HepG2 (cell line): ENCODE results near the gene RRM2. TPM values are rescaled to one million over a fixed set of nuclear protein-coding genes. Genes with fewer than 3 reads are reported as not detected.
A peak's percentile ranks its signal among the peaks of the same experiment; 100 is the strongest.

ENCODE experiments used
- ATF5 ChIP-seq: sonication (generic); formaldehyde crosslinking; IDR thresholded peaks from 2 replicates; pipeline ENCODE4 v1.4.0; 2020; ENCODE audit warnings: mild to moderate bottlenecking, low read depth, missing genetic modification reagents
- CHD4 ChIP-seq: fragments of 200-600 bp; sonication (generic); IDR thresholded peaks from 2 replicates; pipeline ENCODE4 v1.7.0; 2017; ENCODE audit warnings: mild to moderate bottlenecking, low read length, borderline replicate concordance
- FLYWCH1 ChIP-seq: sonication (generic); formaldehyde crosslinking; IDR thresholded peaks from 2 replicates; pipeline ENCODE4 v1.8.1; 2023; ENCODE audit warnings: mild to moderate bottlenecking, missing genetic modification reagents
- KDM5B ChIP-seq: sonication (generic); formaldehyde crosslinking; IDR thresholded peaks from 2 replicates; pipeline ENCODE4 v1.4.0; 2020; ENCODE audit warnings: missing genetic modification reagents, mild to moderate bottlenecking, borderline replicate concordance
- MTF1 ChIP-seq: sonication (generic); formaldehyde crosslinking; IDR thresholded peaks from 2 replicates; pipeline ENCODE4 v1.5.0; 2020; ENCODE audit warnings: missing genetic modification reagents
- NR0B2 ChIP-seq: sonication (generic); formaldehyde crosslinking; IDR thresholded peaks from 2 replicates; pipeline ENCODE4 v1.4.0; 2020; ENCODE audit warnings: mild to moderate bottlenecking, missing genetic modification reagents
- PHF20 ChIP-seq: sonication (generic); formaldehyde crosslinking; IDR thresholded peaks from 2 replicates; pipeline ENCODE4 v1.5.0; 2020; ENCODE audit warnings: mild to moderate bottlenecking, missing genetic modification reagents
- RARG ChIP-seq: sonication (generic); formaldehyde crosslinking; IDR thresholded peaks from 2 replicates; pipeline ENCODE4 v1.4.0; 2020; ENCODE audit warnings: low read depth, mild to moderate bottlenecking, missing genetic modification reagents
- SOX5 ChIP-seq: IDR thresholded peaks from 2 replicates; pipeline ENCODE4 v1.6.1; 2016; ENCODE audit warnings: borderline replicate concordance
- SP1 ChIP-seq, 2 experiments: fragments of 450-650 bp in 1 of 2; sonication (generic) in 1 of 2; formaldehyde crosslinking in 1 of 2; IDR thresholded peaks; 2 replicates each; pipeline versions ENCODE4 v1.4.0 to v1.6.1; 2016 to 2020; ENCODE audit warnings: missing genetic modification reagents in 1 of 2
- ZBTB33 ChIP-seq: sonication (generic); formaldehyde crosslinking; IDR thresholded peaks from 2 replicates; pipeline ENCODE4 v1.4.0; 2020; ENCODE audit warnings: missing genetic modification reagents
- ZFAT ChIP-seq: sonication (generic); formaldehyde crosslinking; conservative IDR thresholded peaks from 2 replicates; pipeline ENCODE4 v1.8.1; 2023; ENCODE audit warnings: missing genetic modification reagents, inconsistent platforms
- ZNF121 ChIP-seq: sonication (generic); formaldehyde crosslinking; IDR thresholded peaks from 2 replicates; pipeline ENCODE4 v1.5.0; 2020; ENCODE audit warnings: mild to moderate bottlenecking, missing genetic modification reagents
- ZNF460 ChIP-seq: sonication (generic); formaldehyde crosslinking; IDR thresholded peaks from 2 replicates; pipeline ENCODE4 v1.5.1; 2020; ENCODE audit warnings: missing genetic modification reagents, mild to moderate bottlenecking, borderline replicate concordance
- ZNF816 ChIP-seq: sonication (generic); formaldehyde crosslinking; IDR thresholded peaks from 2 replicates; pipeline ENCODE4 v1.8.0; 2022; ENCODE audit warnings: missing genetic modification reagents, mild to moderate bottlenecking, borderline replicate concordance
- polyA plus RNA-seq, 8 experiments: library from polyadenylated mRNA; depleted of rRNA in 3 of 8; stranded (reverse) in 7 of 8; unstranded in 1 of 8; fragments of >200 nt; fragmentation: Illumina TruSeq in 4 of 8; extraction: Trizol in 4 of 8; gene quantifications; 2 replicates each; pipeline versions ENCODE4 v1.2.1 to v1.2.3, GENCODE V29; 2011 to 2016; ENCODE audit warnings: low read depth in 4 of 8, missing spikeins in 1 of 8, mixed read lengths in 1 of 8; ENCODE audit not compliant: insufficient read depth in 1 of 8
- total RNA-seq, 5 experiments: library from RNA; depleted of rRNA; stranded (reverse); fragments of >200 nt; fragmentation: Illumina TruSeq; extraction: Trizol; gene quantifications; 2 replicates each; pipeline ENCODE4 v1.2.3, GENCODE V29; 2016; ENCODE audit warnings: low read depth in 1 of 5
- TF ChIP-seq, protein P1 (sequence below): sonication (generic); formaldehyde crosslinking; IDR thresholded peaks from 2 replicates; pipeline ENCODE4 v1.5.1; 2020; ENCODE audit warnings: mild to moderate bottlenecking, missing genetic modification reagents, borderline replicate concordance
- TF ChIP-seq, protein P2 (sequence below): sonication (generic); formaldehyde crosslinking; conservative IDR thresholded peaks from 2 replicates; pipeline ENCODE4 v1.8.0; 2022; ENCODE audit warnings: mild to moderate bottlenecking, moderate library complexity, missing genetic modification reagents

Gene RRM2
- total and polyA plus RNA-seq, 2 of the 13 experiments (the other 11 are each of a cell fraction or from before 2014, with no cell fraction given) = 31.3 to 150 TPM

DNA sequence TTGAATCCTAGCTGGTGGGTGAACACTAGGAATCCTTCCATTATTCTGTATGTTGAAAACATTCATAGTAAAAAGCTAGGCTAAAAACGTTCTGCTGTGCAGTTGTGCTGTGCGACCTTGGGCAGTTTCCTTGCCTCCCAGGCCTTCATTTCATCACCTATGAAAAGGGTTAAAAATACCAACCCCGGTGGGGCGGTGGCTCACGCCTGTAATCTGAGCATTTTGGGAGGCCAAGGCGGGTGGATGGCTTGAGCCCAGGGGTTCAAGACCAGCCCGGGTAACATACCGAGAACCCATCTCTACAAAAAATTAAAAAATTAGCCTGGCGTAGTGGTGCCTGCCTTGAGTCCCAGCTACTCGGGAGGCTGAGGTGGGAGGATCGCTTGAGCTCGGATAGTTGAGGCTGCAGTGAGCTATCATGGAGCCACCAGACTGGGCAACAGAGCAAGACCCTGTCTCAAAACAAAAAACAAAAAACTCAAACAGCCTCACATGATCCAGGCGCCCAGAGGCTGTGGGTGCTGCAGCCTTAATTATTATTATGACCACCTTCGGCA lies 2.9 kb upstream of the RRM2 start (continued):
- TF ChIP-seq ZBTB33 (CRISPR knock-in tag) = no peak
- TF ChIP-seq NR0B2 = no peak
- TF ChIP-seq KDM5B (CRISPR knock-in tag) = no peak
- TF ChIP-seq ATF5 (CRISPR knock-in tag) = no peak
- TF ChIP-seq CHD4 = peak; percentile 82
- no peak for TF ChIP-seq FLYWCH1 (CRISPR knock-in tag)
- TF ChIP-seq, protein P1, sequence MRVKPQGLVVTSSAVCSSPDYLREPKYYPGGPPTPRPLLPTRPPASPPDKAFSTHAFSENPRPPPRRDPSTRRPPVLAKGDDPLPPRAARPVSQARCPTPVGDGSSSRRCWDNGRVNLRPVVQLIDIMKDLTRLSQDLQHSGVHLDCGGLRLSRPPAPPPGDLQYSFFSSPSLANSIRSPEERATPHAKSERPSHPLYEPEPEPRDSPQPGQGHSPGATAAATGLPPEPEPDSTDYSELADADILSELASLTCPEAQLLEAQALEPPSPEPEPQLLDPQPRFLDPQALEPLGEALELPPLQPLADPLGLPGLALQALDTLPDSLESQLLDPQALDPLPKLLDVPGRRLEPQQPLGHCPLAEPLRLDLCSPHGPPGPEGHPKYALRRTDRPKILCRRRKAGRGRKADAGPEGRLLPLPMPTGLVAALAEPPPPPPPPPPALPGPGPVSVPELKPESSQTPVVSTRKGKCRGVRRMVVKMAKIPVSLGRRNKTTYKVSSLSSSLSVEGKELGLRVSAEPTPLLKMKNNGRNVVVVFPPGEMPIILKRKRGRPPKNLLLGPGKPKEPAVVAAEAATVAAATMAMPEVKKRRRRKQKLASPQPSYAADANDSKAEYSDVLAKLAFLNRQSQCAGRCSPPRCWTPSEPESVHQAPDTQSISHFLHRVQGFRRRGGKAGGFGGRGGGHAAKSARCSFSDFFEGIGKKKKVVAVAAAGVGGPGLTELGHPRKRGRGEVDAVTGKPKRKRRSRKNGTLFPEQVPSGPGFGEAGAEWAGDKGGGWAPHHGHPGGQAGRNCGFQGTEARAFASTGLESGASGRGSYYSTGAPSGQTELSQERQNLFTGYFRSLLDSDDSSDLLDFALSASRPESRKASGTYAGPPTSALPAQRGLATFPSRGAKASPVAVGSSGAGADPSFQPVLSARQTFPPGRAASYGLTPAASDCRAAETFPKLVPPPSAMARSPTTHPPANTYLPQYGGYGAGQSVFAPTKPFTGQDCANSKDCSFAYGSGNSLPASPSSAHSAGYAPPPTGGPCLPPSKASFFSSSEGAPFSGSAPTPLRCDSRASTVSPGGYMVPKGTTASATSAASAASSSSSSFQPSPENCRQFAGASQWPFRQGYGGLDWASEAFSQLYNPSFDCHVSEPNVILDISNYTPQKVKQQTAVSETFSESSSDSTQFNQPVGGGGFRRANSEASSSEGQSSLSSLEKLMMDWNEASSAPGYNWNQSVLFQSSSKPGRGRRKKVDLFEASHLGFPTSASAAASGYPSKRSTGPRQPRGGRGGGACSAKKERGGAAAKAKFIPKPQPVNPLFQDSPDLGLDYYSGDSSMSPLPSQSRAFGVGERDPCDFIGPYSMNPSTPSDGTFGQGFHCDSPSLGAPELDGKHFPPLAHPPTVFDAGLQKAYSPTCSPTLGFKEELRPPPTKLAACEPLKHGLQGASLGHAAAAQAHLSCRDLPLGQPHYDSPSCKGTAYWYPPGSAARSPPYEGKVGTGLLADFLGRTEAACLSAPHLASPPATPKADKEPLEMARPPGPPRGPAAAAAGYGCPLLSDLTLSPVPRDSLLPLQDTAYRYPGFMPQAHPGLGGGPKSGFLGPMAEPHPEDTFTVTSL (CRISPR knock-in tag) = no peak
- TF ChIP-seq ZFAT (CRISPR knock-in tag) = no peak
- no peak for TF ChIP-seq MTF1 (CRISPR knock-in tag)
- TF ChIP-seq RARG (CRISPR knock-in tag) = no peak; the same call in 1 of the 2 replicates
- peak; percentile 100 for TF ChIP-seq ZNF121
- TF ChIP-seq PHF20 (CRISPR knock-in tag) = no peak
- TF ChIP-seq, protein P2, sequence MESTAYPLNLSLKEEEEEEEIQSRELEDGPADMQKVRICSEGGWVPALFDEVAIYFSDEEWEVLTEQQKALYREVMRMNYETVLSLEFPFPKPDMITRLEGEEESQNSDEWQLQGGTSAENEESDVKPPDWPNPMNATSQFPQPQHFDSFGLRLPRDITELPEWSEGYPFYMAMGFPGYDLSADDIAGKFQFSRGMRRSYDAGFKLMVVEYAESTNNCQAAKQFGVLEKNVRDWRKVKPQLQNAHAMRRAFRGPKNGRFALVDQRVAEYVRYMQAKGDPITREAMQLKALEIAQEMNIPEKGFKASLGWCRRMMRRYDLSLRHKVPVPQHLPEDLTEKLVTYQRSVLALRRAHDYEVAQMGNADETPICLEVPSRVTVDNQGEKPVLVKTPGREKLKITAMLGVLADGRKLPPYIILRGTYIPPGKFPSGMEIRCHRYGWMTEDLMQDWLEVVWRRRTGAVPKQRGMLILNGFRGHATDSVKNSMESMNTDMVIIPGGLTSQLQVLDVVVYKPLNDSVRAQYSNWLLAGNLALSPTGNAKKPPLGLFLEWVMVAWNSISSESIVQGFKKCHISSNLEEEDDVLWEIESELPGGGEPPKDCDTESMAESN = no peak
- TF ChIP-seq ZNF816 (CRISPR knock-in tag) = no peak
- no peak for TF ChIP-seq ZNF460
- TF ChIP-seq SOX5 (CRISPR knock-in tag) = no peak
- TF ChIP-seq SP1 (IDR thresholded peaks at IDR 0.05) = no peak
- no peak for TF ChIP-seq SP1 (CRISPR knock-in tag; IDR thresholded peaks at IDR 0.05)
